Spleen (tissue), 11 donors: ENCODE measurements around the gene SNX9. TPM values are rescaled to one million over a fixed set of nuclear protein-coding genes. Genes with fewer than 3 reads are reported as not detected.

Source experiments
- DNase-seq: peaks from one replicate; pipeline ENCODE4 v3.0.0-alpha.2; 2020
- H3K27ac ChIP-seq, 8 donors: fragments of 200-600 bp; sonication (generic) in 7 of 8; 1 replicate in 4 of 8; 2 replicates in 4 of 8; pipeline versions ENCODE4 v1.5.0 to v1.8.0; 2016 to 2021; ENCODE audit warnings: inconsistent platforms in 4 of 8, mild to moderate bottlenecking in 4 of 8, moderate library complexity in 1 of 8
- H3K27me3 ChIP-seq, 7 donors: fragments of 200-600 bp; sonication (generic) in 6 of 7; replicated peaks in 1 of 7; 1 replicate in 4 of 7; 2 replicates in 3 of 7; pipeline versions ENCODE4 v1.5.0 to v1.8.0; 2016 to 2021; ENCODE audit warnings: inconsistent platforms in 3 of 7, mild to moderate bottlenecking in 1 of 7
- H3K36me3 ChIP-seq, 6 donors: fragments of 200-600 bp; sonication (generic) in 5 of 6; 1 replicate in 4 of 6; 2 replicates in 2 of 6; pipeline versions ENCODE4 v1.5.0 to v1.8.0; 2016 to 2021; ENCODE audit warnings: inconsistent platforms in 2 of 6
- H3K4me1 ChIP-seq, 6 donors: fragments of 200-600 bp; sonication (generic) in 5 of 6; 1 replicate in 3 of 6; 2 replicates in 3 of 6; pipeline versions ENCODE4 v1.5.0 to v1.8.0; 2016 to 2021; ENCODE audit warnings: inconsistent platforms in 3 of 6
- H3K4me3 ChIP-seq, 8 donors: fragments of 200-600 bp; sonication (generic) in 7 of 8; 1 replicate in 4 of 8; 2 replicates in 4 of 8; pipeline versions ENCODE4 v1.5.0 to v1.8.0; 2016 to 2021; ENCODE audit warnings: inconsistent platforms in 4 of 8, mild to moderate bottlenecking in 4 of 8, moderate library complexity in 2 of 8
- H3K9me3 ChIP-seq, 8 donors: fragments of 200-600 bp; sonication (generic) in 7 of 8; 1 replicate in 4 of 8; 2 replicates in 4 of 8; pipeline versions ENCODE4 v1.5.0 to v1.8.0; 2016 to 2021; ENCODE audit warnings: inconsistent platforms in 4 of 8
- CTCF ChIP-seq, 11 experiments: fragments of 200-600 bp in 7 of 11; fragments of 450-650 bp in 4 of 11; sonication (generic) in 4 of 11; IDR thresholded peaks in 8 of 11; conservative IDR thresholded peaks in 3 of 11; 1 replicate in 7 of 11; 2 replicates in 4 of 11; pipeline versions ENCODE4 v1.4.0 to v1.8.0; 2016 to 2021; ENCODE audit warnings: antibody characterized with exemption in 11 of 11, inconsistent platforms in 4 of 11, mild to moderate bottlenecking in 1 of 11
- POLR2A ChIP-seq, 3 donors: fragments of 450-650 bp; IDR thresholded peaks; one replicate each; pipeline ENCODE4 v1.5.1; 2017; ENCODE audit warnings: antibody characterized with exemption in 3 of 3, mild to moderate bottlenecking in 1 of 3
- POLR2AphosphoS5 ChIP-seq, 3 donors: sonication (generic); formaldehyde crosslinking; IDR thresholded peaks; one replicate each; pipeline ENCODE4 v1.5.1; 2017; ENCODE audit warnings: antibody characterized with exemption in 3 of 3
- WGBS, 5 donors: extraction: QIAGEN DNeasy Blood & Tissue Kit in 3 of 5; methylation state at CpG; one replicate each; pipeline versions ENCODE4 v1.1.5 to v1.1.7; 2013 to 2018; 5-methylcytosine and 5-hydroxymethylcytosine counted together
- intact Hi-C: fragments of 100-400 bp; cut with DNase I; formaldehyde crosslinking; loops from one replicate; pipeline ENCODE4 v1.15.0; 2023; ENCODE audit warnings: low total_unique reads
- polyA plus RNA-seq, 3 donors: library from polyadenylated mRNA; stranded (reverse); fragments of 200-250 nt; gene quantifications; one replicate each; pipeline ENCODE4 v1.2.1, GENCODE V29; 2013
- total RNA-seq, 7 donors: library from RNA; depleted of rRNA in 3 of 7; stranded (reverse); fragments of >200 nt in 3 of 7; fragmentation: NEBNext Ultra II Directional in 4 of 7; extraction: Animal tissue kit (Norgen Biotek cat#: 25700) in 4 of 7; gene quantifications; one replicate each; pipeline versions ENCODE4 v1.1.0 to v1.2.1, GENCODE V29; 2016 to 2021
- donor health status: healthy with polysubstance abuse.
- donor health status: DM: no; HTN: no; CAD: no; lungs with moderate emphysema.
- donor health status: DM: no; HTN: no; CAD: no.
- donor health status: Bipolar disorder and iron deficiency.
- donor health status: healthy.
- donor health status: DM: no; HTN: no; CAD: no.
- donor health status: DM: yes; HTN: yes; CAD: no.

SNX9 gene
- total and polyA plus RNA-seq, 10 donors = 18.9 to 42.5 (median 31.8) TPM

GRCh38 chr6:157905590-157906342, 82.7 kb downstream of the SNX9 start:
- H3K4me3 ChIP-seq = no peak overlapping the region
- H3K9me3 ChIP-seq = no peaks in the 10 kb centered on the region
- peaks cover 0 to 97% (median 33%) of the 10 kb centered on the region in 6 donors for H3K36me3 ChIP-seq
- WGBS, 5 donors = 90 to 97% (median 95%) methylated on average over 11 of the region's 11 CpGs
- H3K27ac ChIP-seq = no peak overlapping the region
- no peak for DNase-seq
- TF ChIP-seq CTCF (IDR thresholded peaks at IDR 0.05 in 8 of 11, conservative IDR thresholded peaks at IDR 0.05 in 3 of 11) (no peak), POLR2A (IDR thresholded peaks at IDR 0.05) (no peak), POLR2AphosphoS5 (IDR thresholded peaks at IDR 0.05) (no peak)
- intact Hi-C loops = no loop called here
- H3K4me1 ChIP-seq = peaks cover 0 to 20% (median 3%) of the 10 kb centered on the region in 6 donors
- no peaks in the 10 kb centered on the region for H3K27me3 ChIP-seq

- Histone ChIP-seq H3K27ac (no peak overlapping the region), H3K9me3 (no peaks in the 10 kb centered on the region), H3K36me3 (peaks cover 0 to 96% (median 35%) of the 10 kb centered on the region in 6 donors), H3K4me1 (peaks cover 0 to 20% (median 3%) of the 10 kb centered on the region in 6 donors), H3K4me3 (no peak overlapping the region), H3K27me3 (no peaks in the 10 kb centered on the region)
- intact Hi-C loops = no loop called here
- no peak for TF ChIP-seq CTCF (IDR thresholded peaks at IDR 0.05 in 8 of 11, conservative IDR thresholded peaks at IDR 0.05 in 3 of 11)
- no peak for TF ChIP-seq POLR2AphosphoS5 (IDR thresholded peaks at IDR 0.05)
- TF ChIP-seq POLR2A (IDR thresholded peaks at IDR 0.05) = no peak
- DNase-seq = no peak
- 69 to 79% (median 75%) methylated on average over 2 of the region's 2 CpGs for WGBS, 5 donors
Observed at GRCh38 chr6:157906537-157907061, 83.6 kb downstream of the SNX9 start.

GRCh38 chr6:157907651-157908050, 84.6 kb downstream of the SNX9 start:
- intact Hi-C loops = no loop called here
- TF ChIP-seq CTCF (IDR thresholded peaks at IDR 0.05 in 8 of 11, conservative IDR thresholded peaks at IDR 0.05 in 3 of 11) = no peak
- no peak for TF ChIP-seq POLR2AphosphoS5 (IDR thresholded peaks at IDR 0.05)
- no peak for TF ChIP-seq POLR2A (IDR thresholded peaks at IDR 0.05)
- H3K36me3 ChIP-seq = peaks cover 0 to 91% (median 33%) of the 10 kb centered on the region in 6 donors
- 93 to 96% (median 94%) methylated on average over 7 of the region's 7 CpGs for WGBS, 5 donors
- H3K4me1 ChIP-seq = peaks cover 0 to 29% (median 3%) of the 10 kb centered on the region in 6 donors
- H3K27me3 ChIP-seq = no peaks in the 10 kb centered on the region
- H3K4me3 ChIP-seq = no peak overlapping the region
- no peak for DNase-seq
- no peaks in the 10 kb centered on the region for H3K9me3 ChIP-seq
- H3K27ac ChIP-seq = no peak overlapping the region
